ENCODE measurements around the gene MPZ.

Gene MPZ

DNA sequence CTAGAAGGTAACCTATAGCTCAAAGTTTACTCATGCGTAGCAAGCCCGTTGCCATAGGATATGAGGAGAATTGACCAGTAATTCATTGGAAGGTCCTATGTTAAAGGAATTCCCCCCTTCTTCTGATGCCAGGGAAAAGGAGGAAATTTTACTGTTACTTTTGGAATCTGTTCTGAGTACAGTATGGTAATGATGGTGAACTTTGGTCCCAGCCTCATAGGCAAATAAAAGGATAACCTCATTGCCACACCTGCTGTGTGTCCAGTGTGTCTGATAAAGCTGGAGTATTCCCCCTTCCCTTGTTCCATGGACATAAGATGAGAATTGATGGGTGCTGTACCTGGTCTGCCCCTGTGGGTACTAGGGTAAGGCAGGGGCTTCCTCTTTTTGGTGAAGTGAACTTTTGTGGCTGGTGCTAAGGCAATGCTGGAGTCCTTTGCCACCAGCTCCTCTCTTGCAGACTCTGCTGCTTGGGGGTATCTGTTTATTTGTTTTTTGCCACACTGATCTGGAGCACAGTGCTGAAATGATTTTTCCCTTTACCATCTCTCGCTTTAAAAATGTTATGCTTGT, 22.2 kb downstream of the MPZ start:
- no peaks in the 10 kb centered on the region for H3K79me2 ChIP-seq (ENCODE audit: insufficient read depth, low read length)
- H3K27ac ChIP-seq (ENCODE audit: low read depth, low read length), result no peak overlapping the region
- peaks cover 3% of the 10 kb centered on the region; the same call in 1 of the 2 replicates for H3F3A ChIP-seq (ENCODE audit: insufficient read depth)
- TF ChIP-seq EZH2phosphoT487 (conservative IDR thresholded peaks at IDR 0.05; ENCODE audit: low read length), result no peak
- TF ChIP-seq, protein P1, sequence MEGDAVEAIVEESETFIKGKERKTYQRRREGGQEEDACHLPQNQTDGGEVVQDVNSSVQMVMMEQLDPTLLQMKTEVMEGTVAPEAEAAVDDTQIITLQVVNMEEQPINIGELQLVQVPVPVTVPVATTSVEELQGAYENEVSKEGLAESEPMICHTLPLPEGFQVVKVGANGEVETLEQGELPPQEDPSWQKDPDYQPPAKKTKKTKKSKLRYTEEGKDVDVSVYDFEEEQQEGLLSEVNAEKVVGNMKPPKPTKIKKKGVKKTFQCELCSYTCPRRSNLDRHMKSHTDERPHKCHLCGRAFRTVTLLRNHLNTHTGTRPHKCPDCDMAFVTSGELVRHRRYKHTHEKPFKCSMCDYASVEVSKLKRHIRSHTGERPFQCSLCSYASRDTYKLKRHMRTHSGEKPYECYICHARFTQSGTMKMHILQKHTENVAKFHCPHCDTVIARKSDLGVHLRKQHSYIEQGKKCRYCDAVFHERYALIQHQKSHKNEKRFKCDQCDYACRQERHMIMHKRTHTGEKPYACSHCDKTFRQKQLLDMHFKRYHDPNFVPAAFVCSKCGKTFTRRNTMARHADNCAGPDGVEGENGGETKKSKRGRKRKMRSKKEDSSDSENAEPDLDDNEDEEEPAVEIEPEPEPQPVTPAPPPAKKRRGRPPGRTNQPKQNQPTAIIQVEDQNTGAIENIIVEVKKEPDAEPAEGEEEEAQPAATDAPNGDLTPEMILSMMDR (IDR thresholded peaks at IDR 0.05; ENCODE audit: insufficient read depth, low read length, poor library complexity, severe bottlenecking), result no peak
- H3K36me3 ChIP-seq (ENCODE audit: low read length), result no peaks in the 10 kb centered on the region
- H3K4me2 ChIP-seq (ENCODE audit: low read depth, low read length, poor library complexity, severe bottlenecking), result no peak overlapping the region
- H3K27me3 ChIP-seq (ENCODE audit: low read length), result no peaks in the 10 kb centered on the region
- H2AFZ ChIP-seq (ENCODE audit: low read depth, low read length, severe bottlenecking), result no peak overlapping the region
- no peaks in the 10 kb centered on the region for H4K20me1 ChIP-seq (ENCODE audit: low read depth, low read length)
- H3K9ac ChIP-seq (ENCODE audit: low read length), result no peak overlapping the region
- H3K9me2 ChIP-seq (replicated peaks; ENCODE audit: insufficient read depth, low read length), result no peaks in the 10 kb centered on the region
- no peaks in the 10 kb centered on the region for H3K9me3 ChIP-seq (ENCODE audit: insufficient read depth, low read length)
- no peak overlapping the region for H3K4me3 ChIP-seq (ENCODE audit: insufficient read depth, low read length, poor library complexity, severe bottlenecking)

GRCh38 chr1:161285521-161285920, 24.2 kb downstream of the MPZ start:
- no peak for TF ChIP-seq EZH2phosphoT487 (conservative IDR thresholded peaks at IDR 0.05; ENCODE audit: low read length)
- TF ChIP-seq, protein P1 (IDR thresholded peaks at IDR 0.05; ENCODE audit: insufficient read depth, low read length, poor library complexity, severe bottlenecking), result no peak
- Histone ChIP-seq H3K36me3 (ENCODE audit: low read length) (no peaks in the 10 kb centered on the region), H3K4me2 (ENCODE audit: low read depth, low read length, poor library complexity, severe bottlenecking) (no peak overlapping the region), H3K27me3 (ENCODE audit: low read length) (no peaks in the 10 kb centered on the region), H3F3A (ENCODE audit: insufficient read depth) (no peaks in the 10 kb centered on the region), H3K9ac (ENCODE audit: low read length) (no peak overlapping the region), H3K9me3 (ENCODE audit: insufficient read depth, low read length) (no peaks in the 10 kb centered on the region), H2AFZ (ENCODE audit: low read depth, low read length, severe bottlenecking) (no peak overlapping the region), H4K20me1 (ENCODE audit: low read depth, low read length) (no peaks in the 10 kb centered on the region), H3K27ac (ENCODE audit: low read depth, low read length) (no peak overlapping the region), H3K4me3 (ENCODE audit: insufficient read depth, low read length, poor library complexity, severe bottlenecking) (no peak overlapping the region), H3K9me2 (replicated peaks; ENCODE audit: insufficient read depth, low read length) (no peaks in the 10 kb centered on the region), H3K79me2 (ENCODE audit: insufficient read depth, low read length) (no peaks in the 10 kb centered on the region)

DNA sequence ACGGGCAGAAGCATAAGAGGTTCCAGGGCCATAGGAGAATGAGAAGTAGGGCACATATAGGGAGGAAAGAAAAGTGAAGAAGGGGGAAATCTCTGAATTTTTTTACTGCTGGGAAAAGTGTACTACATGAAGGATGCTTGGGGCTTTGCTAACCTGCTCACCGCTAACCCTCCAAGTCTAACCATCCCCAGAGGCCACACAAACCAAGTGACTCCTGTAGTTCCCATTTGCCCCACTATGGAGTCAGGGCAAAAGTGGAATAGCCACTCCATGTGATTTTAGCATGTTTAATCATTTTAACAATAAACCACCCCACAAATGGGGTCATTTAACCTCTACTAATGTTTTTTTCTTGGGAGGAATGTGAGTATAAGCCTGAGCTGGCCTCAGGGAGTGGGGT, 24.7 kb downstream of the MPZ start:
- Histone ChIP-seq H3K27me3 (ENCODE audit: low read length) (no peaks in the 10 kb centered on the region), H3K79me2 (ENCODE audit: insufficient read depth, low read length) (no peaks in the 10 kb centered on the region), H3F3A (ENCODE audit: insufficient read depth) (no peaks in the 10 kb centered on the region), H3K9me2 (replicated peaks; ENCODE audit: insufficient read depth, low read length) (no peaks in the 10 kb centered on the region), H3K27ac (ENCODE audit: low read depth, low read length) (no peak overlapping the region), H3K36me3 (ENCODE audit: low read length) (no peaks in the 10 kb centered on the region), H3K4me3 (ENCODE audit: insufficient read depth, low read length, poor library complexity, severe bottlenecking) (no peak overlapping the region), H3K9ac (ENCODE audit: low read length) (no peak overlapping the region), H3K4me2 (ENCODE audit: low read depth, low read length, poor library complexity, severe bottlenecking) (no peak overlapping the region), H2AFZ (ENCODE audit: low read depth, low read length, severe bottlenecking) (no peak overlapping the region), H3K9me3 (ENCODE audit: insufficient read depth, low read length) (no peaks in the 10 kb centered on the region), H4K20me1 (ENCODE audit: low read depth, low read length) (no peaks in the 10 kb centered on the region)
- TF ChIP-seq, protein P1 (IDR thresholded peaks at IDR 0.05; ENCODE audit: insufficient read depth, low read length, poor library complexity, severe bottlenecking), result no peak
- no peak for TF ChIP-seq EZH2phosphoT487 (conservative IDR thresholded peaks at IDR 0.05; ENCODE audit: low read length)
